HG03025 (cell line): ENCODE results near the gene GPX4.

ENCODE experiments used
- ATAC-seq: cut with Tn5 transposase; IDR thresholded peaks from one replicate; pipeline ENCODE4 v1.9.1; 2021; ENCODE audit warnings: mild to moderate bottlenecking, moderate library complexity; ENCODE audit not compliant: unreplicated experiment, low FRiP score

The GPX4 gene

GRCh38 chr19:1103708-1104310, at the start of gene GPX4:
TSS of gene GPX4 (plus strand) at chr19:1103994. CDS start at chr19:1104044, 50 bp downstream.
- peak; percentile 50 for ATAC-seq

GRCh38 chr19:1054102-1055027, 49.4 kb upstream of the GPX4 start:
- no peak for ATAC-seq

- no peak for ATAC-seq
Measured at GRCh38 chr19:1055028-1055425, 48.8 kb upstream of the GPX4 start.

- ATAC-seq, result no peak
Measured at GRCh38 chr19:1055886-1056620, 47.7 kb upstream of the GPX4 start.

- no peak for ATAC-seq
Measured at GRCh38 chr19:1057176-1057855, 46.5 kb upstream of the GPX4 start.

- ATAC-seq, result no peak
Measured at GRCh38 chr19:1058112-1058511, 45.7 kb upstream of the GPX4 start.

GRCh38 chr19:1060689-1061088, 43.1 kb upstream of the GPX4 start:
- ATAC-seq, result no peak

GRCh38 chr19:1061987-1062386, 41.8 kb upstream of the GPX4 start:
- no peak for ATAC-seq

GRCh38 chr19:1062387-1063029, 41.3 kb upstream of the GPX4 start:
- ATAC-seq, result no peak

GRCh38 chr19:1063030-1063908, 40.5 kb upstream of the GPX4 start:
- no peak for ATAC-seq

- ATAC-seq, result no peak
Measured at GRCh38 chr19:1063909-1064660, 39.7 kb upstream of the GPX4 start.

- ATAC-seq, result no peak
Measured at GRCh38 chr19:1064661-1065605, 38.9 kb upstream of the GPX4 start.

GRCh38 chr19:1065606-1066109, 38.1 kb upstream of the GPX4 start:
- ATAC-seq, result no peak

GRCh38 chr19:1066251-1066747, 37.5 kb upstream of the GPX4 start:
- no peak for ATAC-seq

- no peak for ATAC-seq
Measured at GRCh38 chr19:1066748-1067340, 37.0 kb upstream of the GPX4 start, which contains the start of gene ARHGAP45. TSS of gene ARHGAP45 (plus strand) at chr19:1067167. CDS start at chr19:1067406, 239 bp downstream.

- no peak for ATAC-seq
Measured at GRCh38 chr19:1067341-1067957, 36.3 kb upstream of the GPX4 start.
